GM11168 (cell line): ENCODE measurements around the gene CLASRP.
"Not testable (repeated sequence)": the region's sequence is repeated elsewhere in the genome, so short reads cannot be mapped to it uniquely, and the experiment has no call there.

Experiments used
- in situ Hi-C: fragments of 300-500 bp; cut with MboI; formaldehyde crosslinking; loops from one replicate; pipeline ENCODE4 v1.12.0; 2022; ENCODE audit warnings: low sequenced_read_pairs; ENCODE audit not compliant: unreplicated experiment

Gene CLASRP

DNA sequence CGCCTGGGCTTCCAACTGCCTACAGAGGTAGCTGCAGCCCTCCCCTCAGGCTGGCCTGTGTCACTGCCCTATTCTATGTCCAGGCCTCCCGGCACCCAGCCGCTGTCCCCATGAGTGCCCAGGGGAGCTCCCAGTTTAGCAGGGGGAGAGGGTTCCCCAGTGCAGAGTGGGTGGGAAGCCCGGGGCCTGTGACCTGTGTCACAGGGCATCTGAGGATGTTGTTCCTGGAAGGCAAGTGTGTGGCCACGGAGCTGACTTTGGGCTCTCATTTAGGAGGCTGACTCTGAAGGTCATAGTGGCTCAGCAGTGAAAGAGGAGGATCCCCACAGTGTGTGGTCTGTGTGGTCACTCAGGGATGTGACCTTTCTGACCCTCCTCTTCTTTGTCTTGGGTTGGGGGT, 79.3 kb downstream of the CLASRP start:
- in situ Hi-C loops, result no loop called here

DNA sequence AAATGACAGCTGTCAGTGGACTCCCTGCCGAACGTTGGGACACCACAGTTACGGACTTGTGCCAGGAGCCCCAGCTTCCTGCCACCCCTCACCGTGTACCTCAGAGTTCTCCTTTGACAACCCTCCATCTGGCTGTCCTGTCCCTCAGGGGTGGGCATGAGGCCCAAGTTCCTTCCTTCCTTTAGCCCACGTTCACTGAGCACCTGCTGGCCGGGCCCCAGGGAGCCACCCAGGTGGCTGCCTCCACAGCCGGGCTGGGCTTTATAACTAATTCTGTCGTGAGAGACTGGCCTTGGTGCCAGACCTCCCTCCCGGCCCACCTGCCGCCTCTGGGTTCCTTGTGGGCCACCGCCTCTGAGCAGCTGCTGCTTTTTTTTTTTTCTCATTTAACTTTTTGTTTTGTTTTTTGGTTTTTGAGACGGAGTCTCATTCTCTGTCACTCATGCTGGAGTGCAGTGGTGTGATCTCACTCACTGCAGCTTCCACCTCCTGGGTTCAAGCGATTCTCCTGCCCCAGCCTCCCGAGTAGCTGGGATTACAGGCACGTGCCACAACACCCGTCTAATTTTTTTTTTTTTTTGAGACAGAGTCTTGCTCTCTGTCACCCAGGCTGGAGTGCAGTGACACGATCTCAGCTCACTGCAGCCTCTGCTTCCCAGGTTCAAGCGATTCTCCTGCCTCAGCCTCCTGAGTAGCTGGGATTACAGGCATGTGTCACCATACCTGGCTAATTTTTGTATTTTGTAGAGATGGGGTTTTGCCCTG, 79.9 kb downstream of the CLASRP start:
- in situ Hi-C loops, result not testable (repeated sequence)

DNA sequence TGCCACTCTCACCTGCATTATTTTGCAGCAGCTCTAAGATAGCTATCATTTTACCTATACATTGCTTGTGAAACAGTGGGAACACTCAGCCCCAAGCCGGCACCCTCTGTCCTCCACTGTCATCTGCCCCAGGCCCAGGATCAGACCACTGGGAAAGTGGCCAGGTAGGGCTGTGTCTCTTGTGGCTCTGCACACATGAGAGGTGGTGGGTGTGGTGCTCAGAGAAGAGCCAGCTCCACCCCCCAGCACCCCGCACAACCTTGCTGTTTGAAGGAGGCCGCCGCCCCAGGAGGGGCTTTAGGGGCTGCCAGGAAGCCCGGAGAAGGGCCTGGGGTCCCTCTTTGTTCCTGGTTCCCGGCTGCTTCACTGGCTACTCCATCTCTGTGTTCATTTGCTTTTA, 80.7 kb downstream of the CLASRP start:
- in situ Hi-C loops, result no loop called here
